Body of pancreas (tissue), 4 donors: ENCODE results near the gene ADSS1.

ENCODE experiments used
- POLR2A ChIP-seq, 3 donors: fragments of 450-650 bp; IDR thresholded peaks; one replicate each; pipeline ENCODE4 v1.6.1; 2016; ENCODE audit warnings: antibody characterized with exemption in 3 of 3, mild to moderate bottlenecking in 2 of 3
- TF ChIP-seq, protein P1 (sequence below), 7 experiments: fragments of 450-650 bp in 4 of 7; fragments of 200-600 bp in 3 of 7; sonication (generic) in 3 of 7; IDR thresholded peaks; one replicate each; pipeline ENCODE4 v1.5.1; 2016 to 2019; ENCODE audit warnings: antibody characterized with exemption in 7 of 7

DNA sequence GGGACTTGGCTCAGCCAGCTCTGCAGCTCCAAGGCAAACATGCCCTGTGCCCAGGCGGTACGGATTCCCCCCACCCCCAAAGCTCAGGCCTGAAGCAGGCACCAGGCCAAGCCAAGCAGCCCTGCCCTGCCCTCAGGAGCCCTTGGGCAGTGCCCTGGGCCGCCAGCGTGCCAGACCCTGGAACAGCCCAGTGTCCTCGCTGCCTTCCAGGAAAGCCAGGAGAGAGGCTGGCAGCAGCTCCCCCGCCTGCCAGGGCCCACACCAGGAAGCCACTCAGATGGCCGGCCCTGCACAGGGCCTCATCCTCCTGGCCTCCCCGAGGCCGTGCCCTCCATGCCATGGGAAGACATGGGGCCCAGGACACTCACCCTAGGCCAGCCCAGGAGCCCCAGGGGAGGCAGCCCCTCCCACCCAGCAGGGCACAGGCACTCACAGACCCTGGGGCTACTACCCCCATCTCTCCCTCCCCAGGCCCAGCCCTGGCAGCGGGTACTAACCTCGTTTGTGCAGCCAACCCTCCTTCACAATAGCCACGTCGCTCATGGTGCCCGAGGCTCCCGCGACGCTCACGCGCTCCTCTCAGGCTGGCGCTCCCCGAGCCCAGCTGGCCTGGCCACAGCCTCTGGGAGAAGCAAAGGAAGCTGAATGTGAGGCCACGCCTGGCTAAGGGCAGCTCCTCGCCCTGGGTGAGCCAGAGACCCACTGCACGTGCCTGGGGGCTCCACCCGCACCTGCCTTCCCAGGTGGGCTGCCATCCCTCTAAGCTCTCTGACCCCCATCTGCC is 68.3 kb downstream of the ADSS1 start:
- TF ChIP-seq, protein P1, sequence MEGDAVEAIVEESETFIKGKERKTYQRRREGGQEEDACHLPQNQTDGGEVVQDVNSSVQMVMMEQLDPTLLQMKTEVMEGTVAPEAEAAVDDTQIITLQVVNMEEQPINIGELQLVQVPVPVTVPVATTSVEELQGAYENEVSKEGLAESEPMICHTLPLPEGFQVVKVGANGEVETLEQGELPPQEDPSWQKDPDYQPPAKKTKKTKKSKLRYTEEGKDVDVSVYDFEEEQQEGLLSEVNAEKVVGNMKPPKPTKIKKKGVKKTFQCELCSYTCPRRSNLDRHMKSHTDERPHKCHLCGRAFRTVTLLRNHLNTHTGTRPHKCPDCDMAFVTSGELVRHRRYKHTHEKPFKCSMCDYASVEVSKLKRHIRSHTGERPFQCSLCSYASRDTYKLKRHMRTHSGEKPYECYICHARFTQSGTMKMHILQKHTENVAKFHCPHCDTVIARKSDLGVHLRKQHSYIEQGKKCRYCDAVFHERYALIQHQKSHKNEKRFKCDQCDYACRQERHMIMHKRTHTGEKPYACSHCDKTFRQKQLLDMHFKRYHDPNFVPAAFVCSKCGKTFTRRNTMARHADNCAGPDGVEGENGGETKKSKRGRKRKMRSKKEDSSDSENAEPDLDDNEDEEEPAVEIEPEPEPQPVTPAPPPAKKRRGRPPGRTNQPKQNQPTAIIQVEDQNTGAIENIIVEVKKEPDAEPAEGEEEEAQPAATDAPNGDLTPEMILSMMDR (IDR thresholded peaks at IDR 0.05) = no peak
- peak in 1 of 3 donors; percentile 31 for TF ChIP-seq POLR2A (IDR thresholded peaks at IDR 0.05)
